ENCODE measurements around the gene POPDC3. TPM values are rescaled to one million over a fixed set of nuclear protein-coding genes. Genes with fewer than 3 reads are reported as not detected.

The POPDC3 gene, protein sequence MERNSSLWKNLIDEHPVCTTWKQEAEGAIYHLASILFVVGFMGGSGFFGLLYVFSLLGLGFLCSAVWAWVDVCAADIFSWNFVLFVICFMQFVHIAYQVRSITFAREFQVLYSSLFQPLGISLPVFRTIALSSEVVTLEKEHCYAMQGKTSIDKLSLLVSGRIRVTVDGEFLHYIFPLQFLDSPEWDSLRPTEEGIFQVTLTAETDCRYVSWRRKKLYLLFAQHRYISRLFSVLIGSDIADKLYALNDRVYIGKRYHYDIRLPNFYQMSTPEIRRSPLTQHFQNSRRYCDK
- total RNA-seq = 0.19 and 0.90 TPM in 2 replicates

DNA sequence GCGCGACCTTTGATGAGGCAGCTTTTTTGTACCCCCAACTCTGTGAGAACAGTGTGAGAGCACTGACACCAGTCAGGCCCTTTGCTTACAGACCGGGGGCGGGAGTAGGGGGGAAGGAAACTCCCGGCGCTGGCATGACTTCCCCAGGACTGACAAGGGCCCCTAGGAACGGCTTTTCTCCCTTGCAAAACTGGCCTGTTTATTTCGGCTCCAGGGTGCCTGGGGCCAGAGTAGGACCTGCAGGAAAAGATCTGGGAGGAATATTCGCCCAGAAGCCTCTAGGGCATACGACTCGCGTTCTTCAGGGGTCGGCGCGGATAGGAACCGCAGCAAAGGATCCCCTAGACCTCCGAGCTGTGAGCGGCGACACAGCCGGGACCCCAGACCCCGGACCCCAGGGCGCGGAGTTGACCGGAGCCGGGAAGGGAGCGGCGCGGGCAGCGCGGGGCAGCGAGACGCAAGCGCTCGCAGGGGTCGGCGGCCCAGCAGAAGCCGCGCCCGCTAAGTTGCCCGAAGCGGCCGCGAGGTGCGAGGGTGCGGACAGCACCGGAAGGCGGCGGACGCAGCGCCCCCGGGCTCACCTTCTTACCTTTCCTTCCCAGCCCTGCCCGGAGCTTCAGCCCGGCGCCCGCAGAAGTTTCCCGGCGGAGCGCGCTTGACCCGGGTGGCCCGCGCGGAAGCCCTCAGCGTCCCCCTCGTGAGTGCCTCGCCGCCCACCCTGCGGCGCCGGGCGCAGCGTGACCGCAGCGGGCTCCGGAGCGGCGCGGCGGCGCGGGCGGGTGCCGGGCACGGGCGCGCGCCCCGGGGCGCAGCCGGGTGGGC lies at the start of gene POPDC3:
Gene POPDC3, minus strand, starts transcription at position 771 of the 822 bp plus-strand sequence. CDS start 18,105 bp downstream, outside the sequence.

Other genes with a start within 250 kb of the POPDC3 start
- gene LIN28B, start 222.9 kb downstream of the POPDC3 start, total RNA-seq = not detected in 2 replicates
- gene PREP, start 223.1 kb upstream of the POPDC3 start, total RNA-seq = 19.3 and 34.4 TPM in 2 replicates

Data from endothelial cell of coronary artery (primary cell).